Transverse colon (tissue), 3 donors: Measurements from ENCODE around the gene VIP.

Source experiments
- POLR2A ChIP-seq: fragments of 450-650 bp; IDR thresholded peaks from one replicate; pipeline ENCODE4 v1.6.1; 2016; ENCODE audit warnings: antibody characterized with exemption, mild to moderate bottlenecking, moderate library complexity
- TF ChIP-seq, protein P1 (sequence below), 5 experiments: fragments of 200-600 bp in 3 of 5; fragments of 450-650 bp in 2 of 5; sonication (generic) in 3 of 5; IDR thresholded peaks; 1 replicate in 2 of 5; 2 replicates in 3 of 5; pipeline ENCODE4 v1.5.1; 2016 to 2017; ENCODE audit warnings: antibody characterized with exemption in 5 of 5, inconsistent platforms in 3 of 5, mild to moderate bottlenecking in 2 of 5, moderate library complexity in 1 of 5

DNA sequence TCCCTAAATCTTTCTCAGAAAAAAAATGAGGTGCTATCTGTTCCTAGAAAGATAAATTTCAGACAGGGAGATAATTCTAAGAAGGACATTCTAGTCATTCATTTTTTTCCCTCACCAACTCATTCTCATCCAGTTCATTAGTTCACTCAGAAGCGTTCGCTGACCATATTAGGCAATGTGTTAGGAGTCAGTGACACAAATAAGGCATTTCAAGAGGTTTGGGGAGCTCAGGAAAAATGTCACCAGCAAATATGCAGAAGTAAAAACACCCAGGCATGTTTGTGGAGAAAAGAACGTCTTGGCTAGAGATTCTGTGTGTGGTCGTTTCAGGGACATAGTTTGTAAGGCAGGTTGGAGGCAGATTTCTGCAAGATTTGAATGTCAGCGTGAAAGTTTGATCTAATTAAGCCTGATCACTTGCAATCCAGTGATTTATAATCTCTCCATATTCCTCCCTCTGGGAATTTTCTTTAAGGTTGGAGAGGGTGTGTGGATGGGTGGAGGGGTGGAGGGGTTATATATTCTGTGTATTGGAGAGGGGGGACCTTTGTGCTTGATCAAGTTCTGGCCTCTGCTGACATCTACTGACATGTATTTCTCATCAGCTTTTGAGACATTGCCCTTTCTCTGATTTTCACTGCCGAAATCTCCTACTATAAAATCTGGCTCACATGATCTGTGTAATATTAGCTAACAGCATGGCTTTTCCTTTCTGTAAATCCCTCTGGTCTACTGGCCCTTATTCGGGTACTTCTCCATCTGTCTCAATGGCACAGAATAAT, 49.3 kb upstream of the VIP start:
- TF ChIP-seq, protein P1, sequence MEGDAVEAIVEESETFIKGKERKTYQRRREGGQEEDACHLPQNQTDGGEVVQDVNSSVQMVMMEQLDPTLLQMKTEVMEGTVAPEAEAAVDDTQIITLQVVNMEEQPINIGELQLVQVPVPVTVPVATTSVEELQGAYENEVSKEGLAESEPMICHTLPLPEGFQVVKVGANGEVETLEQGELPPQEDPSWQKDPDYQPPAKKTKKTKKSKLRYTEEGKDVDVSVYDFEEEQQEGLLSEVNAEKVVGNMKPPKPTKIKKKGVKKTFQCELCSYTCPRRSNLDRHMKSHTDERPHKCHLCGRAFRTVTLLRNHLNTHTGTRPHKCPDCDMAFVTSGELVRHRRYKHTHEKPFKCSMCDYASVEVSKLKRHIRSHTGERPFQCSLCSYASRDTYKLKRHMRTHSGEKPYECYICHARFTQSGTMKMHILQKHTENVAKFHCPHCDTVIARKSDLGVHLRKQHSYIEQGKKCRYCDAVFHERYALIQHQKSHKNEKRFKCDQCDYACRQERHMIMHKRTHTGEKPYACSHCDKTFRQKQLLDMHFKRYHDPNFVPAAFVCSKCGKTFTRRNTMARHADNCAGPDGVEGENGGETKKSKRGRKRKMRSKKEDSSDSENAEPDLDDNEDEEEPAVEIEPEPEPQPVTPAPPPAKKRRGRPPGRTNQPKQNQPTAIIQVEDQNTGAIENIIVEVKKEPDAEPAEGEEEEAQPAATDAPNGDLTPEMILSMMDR (IDR thresholded peaks at IDR 0.05), result no peak
- no peak for TF ChIP-seq POLR2A
